Peyer's patch (tissue), 4 donors: ENCODE data around the gene MYOZ1.

ENCODE experiments used
- POLR2A ChIP-seq, 2 donors: fragments of 450-650 bp; IDR thresholded peaks; one replicate each; pipeline ENCODE4 v1.5.1; 2017; ENCODE audit warnings: antibody characterized with exemption in 2 of 2, mild to moderate bottlenecking in 2 of 2, moderate library complexity in 2 of 2
- TF ChIP-seq, protein P1 (sequence below), 6 experiments: fragments of 450-650 bp in 4 of 6; fragments of 200-600 bp in 2 of 6; sonication (generic) in 1 of 6; IDR thresholded peaks; one replicate each; pipeline ENCODE4 v1.5.1; 2017 to 2019; ENCODE audit warnings: antibody characterized with exemption in 6 of 6, mild to moderate bottlenecking in 3 of 6, moderate library complexity in 1 of 6

DNA sequence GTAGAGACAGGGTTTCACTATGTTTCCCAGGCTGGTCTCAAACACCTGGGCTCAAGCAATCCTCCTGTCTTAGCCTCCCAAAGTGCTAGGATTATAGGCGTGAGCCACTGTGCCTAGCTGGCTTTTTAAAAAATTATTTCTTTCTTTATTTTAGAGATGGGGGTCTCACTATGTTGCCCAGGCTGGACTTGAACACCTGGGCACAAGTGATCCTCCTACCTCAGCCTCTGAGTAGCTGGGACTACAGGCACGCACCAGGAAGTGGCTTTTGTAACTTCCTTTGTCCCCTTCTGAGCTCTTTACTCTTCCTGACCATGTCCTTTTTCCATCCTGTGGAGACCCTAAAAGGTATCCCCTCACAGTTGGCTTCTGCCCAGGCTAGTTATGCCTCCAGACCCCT lies 2.1 kb upstream of the MYOZ1 start:
- TF ChIP-seq, protein P1, sequence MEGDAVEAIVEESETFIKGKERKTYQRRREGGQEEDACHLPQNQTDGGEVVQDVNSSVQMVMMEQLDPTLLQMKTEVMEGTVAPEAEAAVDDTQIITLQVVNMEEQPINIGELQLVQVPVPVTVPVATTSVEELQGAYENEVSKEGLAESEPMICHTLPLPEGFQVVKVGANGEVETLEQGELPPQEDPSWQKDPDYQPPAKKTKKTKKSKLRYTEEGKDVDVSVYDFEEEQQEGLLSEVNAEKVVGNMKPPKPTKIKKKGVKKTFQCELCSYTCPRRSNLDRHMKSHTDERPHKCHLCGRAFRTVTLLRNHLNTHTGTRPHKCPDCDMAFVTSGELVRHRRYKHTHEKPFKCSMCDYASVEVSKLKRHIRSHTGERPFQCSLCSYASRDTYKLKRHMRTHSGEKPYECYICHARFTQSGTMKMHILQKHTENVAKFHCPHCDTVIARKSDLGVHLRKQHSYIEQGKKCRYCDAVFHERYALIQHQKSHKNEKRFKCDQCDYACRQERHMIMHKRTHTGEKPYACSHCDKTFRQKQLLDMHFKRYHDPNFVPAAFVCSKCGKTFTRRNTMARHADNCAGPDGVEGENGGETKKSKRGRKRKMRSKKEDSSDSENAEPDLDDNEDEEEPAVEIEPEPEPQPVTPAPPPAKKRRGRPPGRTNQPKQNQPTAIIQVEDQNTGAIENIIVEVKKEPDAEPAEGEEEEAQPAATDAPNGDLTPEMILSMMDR (IDR thresholded peaks at IDR 0.05), result no peak
- no peak for TF ChIP-seq POLR2A (IDR thresholded peaks at IDR 0.05)
